ENCODE results near the gene ATRNL1.

The ATRNL1 gene

GRCh38 chr10:115379064-115379463 is 285.9 kb downstream of the ATRNL1 start:
- Histone ChIP-seq H3K4me2 (ENCODE audit: low read length) (no peak overlapping the region), H3K9me2 (ENCODE audit: low read depth, low read length) (no peaks in the 10 kb centered on the region), H4K20me1 (ENCODE audit: insufficient read depth, low read length) (no peaks in the 10 kb centered on the region), H3K4me3 (ENCODE audit: low read depth, low read length, poor library complexity, severe bottlenecking) (no peak overlapping the region), H3K27ac (ENCODE audit: low read depth, low read length, poor library complexity, severe bottlenecking) (no peak overlapping the region), H3K79me2 (ENCODE audit: insufficient read depth, low read length) (no peaks in the 10 kb centered on the region), H3K4me1 (ENCODE audit: insufficient read depth, low read length, severe bottlenecking) (no peaks in the 10 kb centered on the region), H3K9ac (ENCODE audit: low read length) (no peak overlapping the region), H2AFZ (ENCODE audit: low read length) (no peak overlapping the region), H3K27me3 (ENCODE audit: insufficient read depth, low read length) (no peaks in the 10 kb centered on the region), H3K9me3 (ENCODE audit: low read length) (no peaks in the 10 kb centered on the region), H3F3A (ENCODE audit: insufficient read depth, low read length) (no peaks in the 10 kb centered on the region), H3K36me3 (ENCODE audit: insufficient read depth, low read length) (no peaks in the 10 kb centered on the region)
- TF ChIP-seq CTCF (IDR thresholded peaks at IDR 0.05; ENCODE audit: low read length): no peak
- no peak for TF ChIP-seq EZH2 (IDR thresholded peaks at IDR 0.05; ENCODE audit: borderline replicate concordance, low read length)

GRCh38 chr10:115384665-115385064 is 291.5 kb downstream of the ATRNL1 start:
- no peaks in the 10 kb centered on the region for H3K36me3 ChIP-seq (ENCODE audit: insufficient read depth, low read length)
- TF ChIP-seq CTCF (IDR thresholded peaks at IDR 0.05; ENCODE audit: low read length): no peak
- no peak for TF ChIP-seq EZH2 (IDR thresholded peaks at IDR 0.05; ENCODE audit: borderline replicate concordance, low read length)
- no peaks in the 10 kb centered on the region for H3K27me3 ChIP-seq (ENCODE audit: insufficient read depth, low read length)
- H3K4me3 ChIP-seq (ENCODE audit: low read depth, low read length, poor library complexity, severe bottlenecking): no peak overlapping the region
- H2AFZ ChIP-seq (ENCODE audit: low read length): no peak overlapping the region
- no peaks in the 10 kb centered on the region for H3K9me2 ChIP-seq (ENCODE audit: low read depth, low read length)
- H3K9me3 ChIP-seq (ENCODE audit: low read length): no peaks in the 10 kb centered on the region
- H3K4me1 ChIP-seq (ENCODE audit: insufficient read depth, low read length, severe bottlenecking): no peaks in the 10 kb centered on the region
- H3K27ac ChIP-seq (ENCODE audit: low read depth, low read length, poor library complexity, severe bottlenecking): no peak overlapping the region
- H3F3A ChIP-seq (ENCODE audit: insufficient read depth, low read length): no peaks in the 10 kb centered on the region
- no peak overlapping the region for H3K9ac ChIP-seq (ENCODE audit: low read length)
- H3K4me2 ChIP-seq (ENCODE audit: low read length): no peak overlapping the region
- H3K79me2 ChIP-seq (ENCODE audit: insufficient read depth, low read length): no peaks in the 10 kb centered on the region
- H4K20me1 ChIP-seq (ENCODE audit: insufficient read depth, low read length): no peaks in the 10 kb centered on the region

GRCh38 chr10:115390607-115391006 is 297.4 kb downstream of the ATRNL1 start:
- H3K79me2 ChIP-seq (ENCODE audit: insufficient read depth, low read length): no peaks in the 10 kb centered on the region
- no peaks in the 10 kb centered on the region for H3K9me2 ChIP-seq (ENCODE audit: low read depth, low read length)
- H3K9me3 ChIP-seq (ENCODE audit: low read length): no peaks in the 10 kb centered on the region
- H3K36me3 ChIP-seq (ENCODE audit: insufficient read depth, low read length): no peaks in the 10 kb centered on the region
- no peak overlapping the region for H2AFZ ChIP-seq (ENCODE audit: low read length)
- H4K20me1 ChIP-seq (ENCODE audit: insufficient read depth, low read length): no peaks in the 10 kb centered on the region
- H3K27me3 ChIP-seq (ENCODE audit: insufficient read depth, low read length): no peaks in the 10 kb centered on the region
- TF ChIP-seq CTCF (IDR thresholded peaks at IDR 0.05; ENCODE audit: low read length) (no peak), EZH2 (IDR thresholded peaks at IDR 0.05; ENCODE audit: borderline replicate concordance, low read length) (no peak)
- no peaks in the 10 kb centered on the region for H3K4me1 ChIP-seq (ENCODE audit: insufficient read depth, low read length, severe bottlenecking)
- no peak overlapping the region for H3K4me3 ChIP-seq (ENCODE audit: low read depth, low read length, poor library complexity, severe bottlenecking)
- no peak overlapping the region for H3K9ac ChIP-seq (ENCODE audit: low read length)
- H3F3A ChIP-seq (ENCODE audit: insufficient read depth, low read length): no peaks in the 10 kb centered on the region
- no peak overlapping the region for H3K27ac ChIP-seq (ENCODE audit: low read depth, low read length, poor library complexity, severe bottlenecking)
- H3K4me2 ChIP-seq (ENCODE audit: low read length): no peak overlapping the region

Data from OCI-LY1 (cell line).